ENCODE measurements around the gene ACYP2. TPM values are rescaled to one million over a fixed set of nuclear protein-coding genes. Genes with fewer than 3 reads are reported as not detected.

The ACYP2 gene
- total RNA-seq, 1 experiment from 2014 or later, result 10.9 TPM

GRCh38 chr2:54284826-54285225, 169.4 kb downstream of the ACYP2 start:
- CTCF ChIA-PET, result interaction anchor here (0.6 kb wide), 1 partner anchor 141 kb away, joined by 5 read pairs; no protein-coding TSS in a partner anchor
- no peaks in the 10 kb centered on the region for H3K4me1 Mint-ChIP-seq (ENCODE audit: low read depth, unreplicated experiment)
- intact Hi-C loops (cut with micrococcal nuclease; ENCODE audit: unreplicated experiment), result no loop called here

GRCh38 chr2:54285451-54285850, 170.0 kb downstream of the ACYP2 start:
- no peak overlapping the region for H3K27ac Mint-ChIP-seq (ENCODE audit: unreplicated experiment)
- no peaks in the 10 kb centered on the region for H3K4me1 Mint-ChIP-seq (ENCODE audit: low read depth, unreplicated experiment)
- CTCF ChIA-PET, result no interaction called here
- H3K4me3 Mint-ChIP-seq (ENCODE audit: low read depth, unreplicated experiment), result no peak overlapping the region
- intact Hi-C loops (cut with micrococcal nuclease; ENCODE audit: unreplicated experiment), result no loop called here
- no peaks in the 10 kb centered on the region for H3K9me3 Mint-ChIP-seq (ENCODE audit: low read depth, unreplicated experiment)
- no peaks in the 10 kb centered on the region for H3K27me3 Mint-ChIP-seq (ENCODE audit: unreplicated experiment)
- no TSS peak for BruUV-seq (replicated peaks)
- H3K36me3 Mint-ChIP-seq (ENCODE audit: insufficient read depth, unreplicated experiment), result no peaks in the 10 kb centered on the region
- no peak for TF ChIP-seq CTCF (IDR thresholded peaks at IDR 0.05; ENCODE audit: unreplicated experiment)
- DNase-seq, result no peak

More at GRCh38 chr2:54284826-54285225, 169.4 kb downstream of the ACYP2 start:
- Mint-ChIP-seq H3K4me3 (ENCODE audit: low read depth, unreplicated experiment) (no peak overlapping the region), H3K27me3 (ENCODE audit: unreplicated experiment) (no peaks in the 10 kb centered on the region), H3K27ac (ENCODE audit: unreplicated experiment) (no peak overlapping the region), H3K36me3 (ENCODE audit: insufficient read depth, unreplicated experiment) (no peaks in the 10 kb centered on the region), H3K9me3 (ENCODE audit: low read depth, unreplicated experiment) (no peaks in the 10 kb centered on the region)
- no peak for TF ChIP-seq CTCF (IDR thresholded peaks at IDR 0.05; ENCODE audit: unreplicated experiment)
- no peak for DNase-seq
- BruUV-seq (replicated peaks), result no TSS peak

GRCh38 chr2:54287532-54287931, 172.1 kb downstream of the ACYP2 start:
- Mint-ChIP-seq H3K27ac (ENCODE audit: unreplicated experiment) (no peak overlapping the region), H3K9me3 (ENCODE audit: low read depth, unreplicated experiment) (no peaks in the 10 kb centered on the region), H3K27me3 (ENCODE audit: unreplicated experiment) (no peaks in the 10 kb centered on the region), H3K36me3 (ENCODE audit: insufficient read depth, unreplicated experiment) (no peaks in the 10 kb centered on the region), H3K4me3 (ENCODE audit: low read depth, unreplicated experiment) (no peak overlapping the region), H3K4me1 (ENCODE audit: low read depth, unreplicated experiment) (no peaks in the 10 kb centered on the region)
- intact Hi-C loops (cut with micrococcal nuclease; ENCODE audit: unreplicated experiment), result no loop called here
- no peak for TF ChIP-seq CTCF (IDR thresholded peaks at IDR 0.05; ENCODE audit: unreplicated experiment)
- CTCF ChIA-PET, result no interaction called here
- DNase-seq, result no peak
- BruUV-seq (replicated peaks), result no TSS peak

- Mint-ChIP-seq H3K9me3 (ENCODE audit: low read depth, unreplicated experiment) (no peaks in the 10 kb centered on the region), H3K4me3 (ENCODE audit: low read depth, unreplicated experiment) (no peak overlapping the region), H3K27ac (ENCODE audit: unreplicated experiment) (no peak overlapping the region), H3K4me1 (ENCODE audit: low read depth, unreplicated experiment) (no peaks in the 10 kb centered on the region), H3K27me3 (ENCODE audit: unreplicated experiment) (no peaks in the 10 kb centered on the region), H3K36me3 (ENCODE audit: insufficient read depth, unreplicated experiment) (no peaks in the 10 kb centered on the region)
- CTCF ChIA-PET, result no interaction called here
- intact Hi-C loops (cut with micrococcal nuclease; ENCODE audit: unreplicated experiment), result no loop called here
- TF ChIP-seq CTCF (IDR thresholded peaks at IDR 0.05; ENCODE audit: unreplicated experiment), result no peak
- no TSS peak for BruUV-seq (replicated peaks)
- DNase-seq, result no peak
Observed at GRCh38 chr2:54289917-54290316, 174.5 kb downstream of the ACYP2 start.
